ENCODE measurements around the gene PPP2R5D. TPM values are rescaled to one million over a fixed set of nuclear protein-coding genes. Genes with fewer than 3 reads are reported as not detected.

The PPP2R5D gene
- total RNA-seq, 2 donors from 2014 or later: 25.2 to 30.2 TPM

Other genes with a start within 250 kb of the PPP2R5D start
- gene TBCC, start 238.5 kb upstream of the PPP2R5D start, total RNA-seq: 10 to 100 TPM; 12.2 to 13.0 TPM
- 10 to 100 TPM; 10.0 to 10.7 TPM for gene BICRAL, start 202.5 kb upstream of the PPP2R5D start, total RNA-seq
- 10 to 100 TPM; 50.8 to 60.8 TPM for gene RPL7L1, start 105.0 kb upstream of the PPP2R5D start, total RNA-seq
- not detected for gene PTCRA, start 68.5 kb upstream of the PPP2R5D start, total RNA-seq
- gene CNPY3, start 55.1 kb upstream of the PPP2R5D start, total RNA-seq: 10 to 100 TPM; 19.1 to 28.4 TPM
- gene GNMT, start 23.8 kb upstream of the PPP2R5D start, total RNA-seq: under 1 TPM; 0.41 to 0.63 TPM
- 10 to 100 TPM; 15.0 to 25.6 TPM for gene PEX6, start 5.4 kb upstream of the PPP2R5D start, total RNA-seq
- 10 to 100 TPM; 31.9 to 37.6 TPM for gene MEA1, start 29.4 kb downstream of the PPP2R5D start, total RNA-seq
- 100 to 1,000 TPM in 1 of 2 donors, 10 to 100 TPM in 1; 81.5 to 113 TPM for gene KLHDC3, start 29.7 kb downstream of the PPP2R5D start, total RNA-seq
- 10 to 100 TPM; 24.7 to 37.0 TPM for gene RRP36, start 37.1 kb downstream of the PPP2R5D start, total RNA-seq
- gene CUL7, start 69.3 kb downstream of the PPP2R5D start, total RNA-seq: 10 to 100 TPM in 1 of 2 donors, 1 to 10 TPM in 1; 7.6 to 10.8 TPM
- 10 to 100 TPM; 76.3 to 97.1 TPM for gene MRPL2, start 74.9 kb downstream of the PPP2R5D start, total RNA-seq
- 10 to 100 TPM; 37.0 to 37.5 TPM for gene KLC4, start 75.1 kb downstream of the PPP2R5D start, total RNA-seq
- gene PTK7, start 91.7 kb downstream of the PPP2R5D start, total RNA-seq: 1 to 10 TPM; 6.6 to 7.8 TPM
- gene SRF, start 186.7 kb downstream of the PPP2R5D start, total RNA-seq: 10 to 100 TPM; 68.0 to 92.0 TPM
- gene CUL9, start 197.6 kb downstream of the PPP2R5D start, total RNA-seq: 10 to 100 TPM; 14.6 to 17.4 TPM
- 10 to 100 TPM; 22.7 to 35.4 TPM for gene DNPH1, start 244.9 kb downstream of the PPP2R5D start, total RNA-seq

All from left cardiac atrium (tissue), 2 donors.